KMS-11 (cell line): Measurements from ENCODE around the gene UMAD1.

Experiments
- H2AFZ ChIP-seq: fragments of 200-600 bp; sonication (generic); 2 replicates; pipeline ENCODE4 v1.6.1; 2016; ENCODE audit warnings: antibody characterized with exemption, mixed run types, low read depth
- H3K27ac ChIP-seq: fragments of 200-600 bp; sonication (generic); 2 replicates; pipeline ENCODE4 v1.6.1; 2016; ENCODE audit warnings: mild to moderate bottlenecking, mixed run types
- H3K27me3 ChIP-seq: fragments of 200-600 bp; sonication (generic); 2 replicates; pipeline ENCODE4 v1.6.1; 2017; ENCODE audit warnings: mild to moderate bottlenecking, low read depth, mixed run types, moderate library complexity; ENCODE audit not compliant: insufficient read depth
- H3K36me3 ChIP-seq: fragments of 200-600 bp; sonication (generic); 2 replicates; pipeline ENCODE4 v1.6.1; 2017; ENCODE audit warnings: mild to moderate bottlenecking, mixed run types; ENCODE audit not compliant: insufficient read depth
- H3K4me1 ChIP-seq: fragments of 200-600 bp; sonication (generic); 2 replicates; pipeline ENCODE4 v1.6.1; 2016; ENCODE audit warnings: mild to moderate bottlenecking, low read depth, mixed run types; ENCODE audit not compliant: poor library complexity, severe bottlenecking
- H3K4me2 ChIP-seq: fragments of 200-600 bp; sonication (generic); 2 replicates; pipeline ENCODE4 v1.7.0; 2016; ENCODE audit warnings: mild to moderate bottlenecking, mixed run types
- H3K4me3 ChIP-seq: fragments of 200-600 bp; sonication (generic); IDR thresholded peaks from 2 replicates; pipeline ENCODE4 v1.6.1; 2017; ENCODE audit warnings: low read depth, low read length, mixed read lengths; ENCODE audit not compliant: insufficient read depth
- H3K79me2 ChIP-seq: fragments of 200-600 bp; sonication (generic); 2 replicates; pipeline ENCODE4 v1.6.1; 2016; ENCODE audit warnings: low read depth, mixed run types; ENCODE audit not compliant: insufficient read depth
- H3K9ac ChIP-seq: fragments of 200-600 bp; sonication (generic); 2 replicates; pipeline ENCODE4 v1.6.1; 2016; ENCODE audit warnings: mild to moderate bottlenecking, mixed run types
- H4K20me1 ChIP-seq: fragments of 200-600 bp; sonication (generic); 2 replicates; pipeline ENCODE4 v1.6.1; 2016; ENCODE audit warnings: mild to moderate bottlenecking, mixed run types; ENCODE audit not compliant: insufficient read depth
- TF ChIP-seq, protein P1 (sequence below): fragments of 200-600 bp; sonication (generic); conservative IDR thresholded peaks from 2 replicates; pipeline ENCODE4 v1.6.1; 2017; ENCODE audit warnings: low read depth, mild to moderate bottlenecking, antibody characterized with exemption, low read length, moderate library complexity, mixed read lengths

UMAD1 gene

GRCh38 chr7:7766671-7767070 lies 126.1 kb downstream of the UMAD1 start:
- H3K4me3 ChIP-seq = no peak overlapping the region
- peaks cover 25% of the 10 kb centered on the region for H3K4me1 ChIP-seq
- H2AFZ ChIP-seq = no peak overlapping the region
- H4K20me1 ChIP-seq = no peaks in the 10 kb centered on the region
- H3K27me3 ChIP-seq = no peaks in the 10 kb centered on the region
- no peaks in the 10 kb centered on the region for H3K79me2 ChIP-seq
- no peak overlapping the region for H3K4me2 ChIP-seq
- TF ChIP-seq, protein P1, sequence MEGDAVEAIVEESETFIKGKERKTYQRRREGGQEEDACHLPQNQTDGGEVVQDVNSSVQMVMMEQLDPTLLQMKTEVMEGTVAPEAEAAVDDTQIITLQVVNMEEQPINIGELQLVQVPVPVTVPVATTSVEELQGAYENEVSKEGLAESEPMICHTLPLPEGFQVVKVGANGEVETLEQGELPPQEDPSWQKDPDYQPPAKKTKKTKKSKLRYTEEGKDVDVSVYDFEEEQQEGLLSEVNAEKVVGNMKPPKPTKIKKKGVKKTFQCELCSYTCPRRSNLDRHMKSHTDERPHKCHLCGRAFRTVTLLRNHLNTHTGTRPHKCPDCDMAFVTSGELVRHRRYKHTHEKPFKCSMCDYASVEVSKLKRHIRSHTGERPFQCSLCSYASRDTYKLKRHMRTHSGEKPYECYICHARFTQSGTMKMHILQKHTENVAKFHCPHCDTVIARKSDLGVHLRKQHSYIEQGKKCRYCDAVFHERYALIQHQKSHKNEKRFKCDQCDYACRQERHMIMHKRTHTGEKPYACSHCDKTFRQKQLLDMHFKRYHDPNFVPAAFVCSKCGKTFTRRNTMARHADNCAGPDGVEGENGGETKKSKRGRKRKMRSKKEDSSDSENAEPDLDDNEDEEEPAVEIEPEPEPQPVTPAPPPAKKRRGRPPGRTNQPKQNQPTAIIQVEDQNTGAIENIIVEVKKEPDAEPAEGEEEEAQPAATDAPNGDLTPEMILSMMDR = no peak
- H3K9ac ChIP-seq = no peak overlapping the region
- no peaks in the 10 kb centered on the region for H3K36me3 ChIP-seq
- H3K27ac ChIP-seq = no peak overlapping the region

- TF ChIP-seq, protein P1 = no peak
- Histone ChIP-seq H3K36me3 (no peaks in the 10 kb centered on the region), H3K4me3 (no peak overlapping the region), H3K4me1 (peaks cover 23% of the 10 kb centered on the region), H3K4me2 (no peak overlapping the region), H4K20me1 (no peaks in the 10 kb centered on the region), H3K9ac (no peak overlapping the region), H2AFZ (no peak overlapping the region), H3K79me2 (no peaks in the 10 kb centered on the region), H3K27me3 (no peaks in the 10 kb centered on the region), H3K27ac (no peak overlapping the region)
These were observed 128.6 kb downstream of the UMAD1 start for GRCh38 chr7:7768977-7769709.

- H3K27ac ChIP-seq = no peak overlapping the region
- TF ChIP-seq, protein P1 = no peak
- H3K9ac ChIP-seq = no peak overlapping the region
- no peaks in the 10 kb centered on the region for H3K79me2 ChIP-seq
- H3K36me3 ChIP-seq = no peaks in the 10 kb centered on the region
- H4K20me1 ChIP-seq = no peaks in the 10 kb centered on the region
- H2AFZ ChIP-seq = no peak overlapping the region
- no peak overlapping the region for H3K4me2 ChIP-seq
- H3K27me3 ChIP-seq = no peaks in the 10 kb centered on the region
- peaks cover 20% of the 10 kb centered on the region for H3K4me1 ChIP-seq
- no peak overlapping the region for H3K4me3 ChIP-seq
These were observed 129.4 kb downstream of the UMAD1 start for GRCh38 chr7:7769710-7770627.

- H3K4me1 ChIP-seq = peaks cover 18% of the 10 kb centered on the region
- H3K4me3 ChIP-seq = no peak overlapping the region
- H3K79me2 ChIP-seq = no peaks in the 10 kb centered on the region
- TF ChIP-seq, protein P1 = no peak
- H4K20me1 ChIP-seq = no peaks in the 10 kb centered on the region
- no peak overlapping the region for H2AFZ ChIP-seq
- H3K36me3 ChIP-seq = no peaks in the 10 kb centered on the region
- no peak overlapping the region for H3K27ac ChIP-seq
- no peaks in the 10 kb centered on the region for H3K27me3 ChIP-seq
- no peak overlapping the region for H3K4me2 ChIP-seq
- no peak overlapping the region for H3K9ac ChIP-seq
These were observed 130.9 kb downstream of the UMAD1 start for GRCh38 chr7:7771452-7771851.
